Measurements from ENCODE around the gene TDRD12. TPM values are rescaled to one million over a fixed set of nuclear protein-coding genes. Genes with fewer than 3 reads are reported as not detected.
"Not testable (repeated sequence)": the region's sequence is repeated elsewhere in the genome, so short reads cannot be mapped to it uniquely, and the experiment has no call there.

TDRD12 gene
- total RNA-seq, 1 donor from 2014 or later, result 0.07 TPM

- H3K27ac Mint-ChIP-seq, result no peak overlapping the region
- Histone ChIP-seq H3K4me2 (no peak overlapping the region), H3K4me3 (no peak overlapping the region), H3K4me1 (no peaks in the 10 kb centered on the region), H3K9me3 (ENCODE audit: low read depth) (no peaks in the 10 kb centered on the region), H4K20me1 (ENCODE audit: low read depth) (no peaks in the 10 kb centered on the region), H3K79me2 (ENCODE audit: low read depth) (no peaks in the 10 kb centered on the region), H2AFZ (replicated peaks) (no peak overlapping the region), H3K9ac (no peak overlapping the region), H3F3A (ENCODE audit: low read depth) (no peaks in the 10 kb centered on the region), H3K27me3 (no peaks in the 10 kb centered on the region), H3K36me3 (no peaks in the 10 kb centered on the region), H3K27ac (no peak overlapping the region)
- no peaks in the 10 kb centered on the region for H3K27me3 Mint-ChIP-seq (ENCODE audit: insufficient read depth, low read depth)
- no peaks in the 10 kb centered on the region for H3K36me3 Mint-ChIP-seq
- no peak for DNase-seq (ENCODE audit: low spot score)
- H3K4me1 Mint-ChIP-seq, result no peaks in the 10 kb centered on the region
- TF ChIP-seq EZH2 (IDR thresholded peaks at IDR 0.05) (no peak), CTCF (IDR thresholded peaks at IDR 0.05) (no peak), EZH2phosphoT487 (IDR thresholded peaks at IDR 0.05) (no peak)
- no peak overlapping the region for H3K4me3 Mint-ChIP-seq
- H3K9me3 Mint-ChIP-seq, result peaks cover 10% of the 10 kb centered on the region
These were observed 61.7 kb downstream of the TDRD12 start for GRCh38 chr19:32781280-32781679.

GRCh38 chr19:32782089-32782488 is 62.5 kb downstream of the TDRD12 start:
- H3K27me3 Mint-ChIP-seq (ENCODE audit: insufficient read depth, low read depth); H3K79me2 ChIP-seq (ENCODE audit: low read depth); H3K27ac Mint-ChIP-seq; H4K20me1 ChIP-seq (ENCODE audit: low read depth); H2AFZ ChIP-seq (replicated peaks); DNase-seq (ENCODE audit: low spot score); H3K4me1 ChIP-seq; H3K9me3 ChIP-seq (ENCODE audit: low read depth); H3K4me1 Mint-ChIP-seq; H3K4me3 ChIP-seq; H3K9ac ChIP-seq; H3K36me3 ChIP-seq; H3K4me2 ChIP-seq; H3K27me3 ChIP-seq; H3K27ac ChIP-seq; H3K4me3 Mint-ChIP-seq; H3K36me3 Mint-ChIP-seq; H3F3A ChIP-seq (ENCODE audit: low read depth): not testable (repeated sequence)
- H3K9me3 Mint-ChIP-seq, result peaks cover 10% of the 10 kb centered on the region

GRCh38 chr19:32787161-32787813 is 67.7 kb downstream of the TDRD12 start:
- DNase-seq (ENCODE audit: low spot score), result peak; percentile 48
- H3K9me3 Mint-ChIP-seq; H3K27me3 ChIP-seq; H3K9me3 ChIP-seq (ENCODE audit: low read depth); H3K36me3 Mint-ChIP-seq; H3K36me3 ChIP-seq; H3K27me3 Mint-ChIP-seq (ENCODE audit: insufficient read depth, low read depth); H4K20me1 ChIP-seq (ENCODE audit: low read depth); H3K4me3 ChIP-seq; H3F3A ChIP-seq (ENCODE audit: low read depth); H3K27ac Mint-ChIP-seq; H3K4me3 Mint-ChIP-seq; H3K27ac ChIP-seq; H3K79me2 ChIP-seq (ENCODE audit: low read depth); H3K9ac ChIP-seq: not testable (repeated sequence)
- Histone ChIP-seq H3K4me1 (peaks cover 16% of the 10 kb centered on the region), H2AFZ (replicated peaks) (peak overlapping the region; percentile 93), H3K4me2 (peak overlapping the region; percentile 53)
- peaks cover 26% of the 10 kb centered on the region for H3K4me1 Mint-ChIP-seq
- TF ChIP-seq CTCF (IDR thresholded peaks at IDR 0.05), result peak; percentile 22

- Histone ChIP-seq H3K4me1 (peaks cover 16% of the 10 kb centered on the region), H2AFZ (replicated peaks) (peak overlapping the region; percentile 93)
- H3K4me1 Mint-ChIP-seq, result peaks cover 26% of the 10 kb centered on the region
- not testable (repeated sequence) for H3K36me3 Mint-ChIP-seq; H3K27ac Mint-ChIP-seq; H3K4me3 ChIP-seq; H3K9me3 ChIP-seq (ENCODE audit: low read depth); DNase-seq (ENCODE audit: low spot score); H3K79me2 ChIP-seq (ENCODE audit: low read depth); H3K9me3 Mint-ChIP-seq; H3K27ac ChIP-seq; H3K9ac ChIP-seq; H3K4me2 ChIP-seq; H3K4me3 Mint-ChIP-seq; H3F3A ChIP-seq (ENCODE audit: low read depth); H4K20me1 ChIP-seq (ENCODE audit: low read depth); H3K27me3 ChIP-seq; H3K36me3 ChIP-seq; H3K27me3 Mint-ChIP-seq (ENCODE audit: insufficient read depth, low read depth)
These were observed 68.3 kb downstream of the TDRD12 start for GRCh38 chr19:32787895-32788294.
